HFF-Myc (cell line): ENCODE results near the gene PLCB3.

Experiments used
- DNase-seq: peaks from one replicate; pipeline ENCODE4 v3.0.0-alpha.2; 2011; ENCODE audit warnings: low read depth; ENCODE audit errors: extremely low read depth
- H3K4me3 ChIP-seq: replicated peaks from 2 replicates; pipeline ENCODE4 v1.5.1; 2011; ENCODE audit warnings: low read depth, mild to moderate bottlenecking, control low read depth, low read length
- TF ChIP-seq, protein P1 (sequence below): IDR thresholded peaks from 2 replicates; pipeline ENCODE4 v1.5.1; 2012; ENCODE audit warnings: mild to moderate bottlenecking, low read depth, low read length, control low read depth; ENCODE audit errors: missing control alignments

PLCB3 gene

DNA sequence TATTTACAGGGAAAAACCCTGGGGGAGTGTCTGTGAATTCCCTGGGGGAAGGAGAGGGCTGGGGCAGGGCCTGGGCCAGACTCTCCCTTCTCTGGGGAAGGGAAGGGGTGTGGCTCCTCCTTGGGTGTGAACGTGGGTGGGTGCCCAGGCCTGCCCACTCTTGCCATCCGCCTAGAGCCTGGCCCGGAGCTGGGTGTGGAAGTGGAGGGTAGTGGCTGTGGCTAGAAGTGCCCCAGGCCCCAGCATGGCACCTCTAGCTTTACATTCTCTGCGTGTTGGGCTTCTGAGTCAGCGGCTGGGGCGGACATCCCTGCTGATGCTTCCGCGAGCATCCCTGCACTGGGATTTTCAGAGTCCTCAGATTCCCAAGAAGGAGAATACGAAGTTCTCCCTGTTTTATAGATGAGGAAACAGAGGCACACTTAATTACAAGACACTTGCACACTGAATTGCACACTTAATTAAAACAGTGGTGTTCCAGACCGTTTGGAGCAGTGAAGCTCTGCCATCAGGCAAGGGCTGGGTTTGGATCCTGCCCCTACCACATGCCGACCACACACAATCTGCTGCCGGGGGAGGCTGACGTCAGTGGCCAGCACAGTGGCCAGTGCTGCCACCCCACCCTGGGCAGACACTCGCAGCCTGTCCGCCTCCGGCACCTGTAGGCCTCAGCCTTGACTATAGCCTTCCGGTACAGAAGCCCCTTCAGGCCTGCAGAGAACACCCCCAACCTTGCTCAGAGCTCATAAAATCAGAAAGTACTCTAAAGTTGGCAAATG is 25.5 kb downstream of the PLCB3 start:
- no peak overlapping the region for H3K4me3 ChIP-seq
- DNase-seq = no peak
- TF ChIP-seq, protein P1, sequence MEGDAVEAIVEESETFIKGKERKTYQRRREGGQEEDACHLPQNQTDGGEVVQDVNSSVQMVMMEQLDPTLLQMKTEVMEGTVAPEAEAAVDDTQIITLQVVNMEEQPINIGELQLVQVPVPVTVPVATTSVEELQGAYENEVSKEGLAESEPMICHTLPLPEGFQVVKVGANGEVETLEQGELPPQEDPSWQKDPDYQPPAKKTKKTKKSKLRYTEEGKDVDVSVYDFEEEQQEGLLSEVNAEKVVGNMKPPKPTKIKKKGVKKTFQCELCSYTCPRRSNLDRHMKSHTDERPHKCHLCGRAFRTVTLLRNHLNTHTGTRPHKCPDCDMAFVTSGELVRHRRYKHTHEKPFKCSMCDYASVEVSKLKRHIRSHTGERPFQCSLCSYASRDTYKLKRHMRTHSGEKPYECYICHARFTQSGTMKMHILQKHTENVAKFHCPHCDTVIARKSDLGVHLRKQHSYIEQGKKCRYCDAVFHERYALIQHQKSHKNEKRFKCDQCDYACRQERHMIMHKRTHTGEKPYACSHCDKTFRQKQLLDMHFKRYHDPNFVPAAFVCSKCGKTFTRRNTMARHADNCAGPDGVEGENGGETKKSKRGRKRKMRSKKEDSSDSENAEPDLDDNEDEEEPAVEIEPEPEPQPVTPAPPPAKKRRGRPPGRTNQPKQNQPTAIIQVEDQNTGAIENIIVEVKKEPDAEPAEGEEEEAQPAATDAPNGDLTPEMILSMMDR = no peak

DNA sequence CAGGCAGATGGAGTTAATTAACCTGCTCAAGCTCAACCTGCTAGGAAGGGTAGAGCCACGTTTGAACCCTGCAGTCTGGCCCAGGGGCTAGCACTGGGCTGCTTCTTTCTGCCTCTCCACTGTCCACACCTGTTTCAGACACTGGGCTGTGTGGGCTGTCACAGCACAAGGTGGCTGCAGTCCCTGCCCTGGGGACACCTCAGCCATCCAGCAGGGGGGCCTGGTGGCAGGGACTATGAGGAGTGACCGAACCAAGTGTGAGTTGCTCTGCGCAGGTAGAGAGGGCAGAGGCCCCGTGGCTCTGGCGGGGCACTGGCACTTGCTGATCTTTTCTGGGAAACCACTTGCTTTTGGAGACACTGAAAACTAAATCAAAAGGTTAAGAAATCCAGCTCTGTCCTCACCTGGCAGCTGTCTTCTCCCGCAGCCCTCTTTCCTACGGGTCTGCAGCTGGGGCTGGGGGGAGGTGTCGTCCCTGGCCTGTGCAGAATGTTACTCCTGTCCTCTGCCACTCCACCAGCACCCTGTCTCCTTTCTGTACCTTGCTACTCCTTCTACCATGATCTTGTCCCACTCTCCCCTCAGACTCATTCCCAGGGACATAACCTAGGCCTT is 27.4 kb downstream of the PLCB3 start:
- TF ChIP-seq, protein P1 = no peak
- no peak overlapping the region for H3K4me3 ChIP-seq
- DNase-seq = no peak

DNA sequence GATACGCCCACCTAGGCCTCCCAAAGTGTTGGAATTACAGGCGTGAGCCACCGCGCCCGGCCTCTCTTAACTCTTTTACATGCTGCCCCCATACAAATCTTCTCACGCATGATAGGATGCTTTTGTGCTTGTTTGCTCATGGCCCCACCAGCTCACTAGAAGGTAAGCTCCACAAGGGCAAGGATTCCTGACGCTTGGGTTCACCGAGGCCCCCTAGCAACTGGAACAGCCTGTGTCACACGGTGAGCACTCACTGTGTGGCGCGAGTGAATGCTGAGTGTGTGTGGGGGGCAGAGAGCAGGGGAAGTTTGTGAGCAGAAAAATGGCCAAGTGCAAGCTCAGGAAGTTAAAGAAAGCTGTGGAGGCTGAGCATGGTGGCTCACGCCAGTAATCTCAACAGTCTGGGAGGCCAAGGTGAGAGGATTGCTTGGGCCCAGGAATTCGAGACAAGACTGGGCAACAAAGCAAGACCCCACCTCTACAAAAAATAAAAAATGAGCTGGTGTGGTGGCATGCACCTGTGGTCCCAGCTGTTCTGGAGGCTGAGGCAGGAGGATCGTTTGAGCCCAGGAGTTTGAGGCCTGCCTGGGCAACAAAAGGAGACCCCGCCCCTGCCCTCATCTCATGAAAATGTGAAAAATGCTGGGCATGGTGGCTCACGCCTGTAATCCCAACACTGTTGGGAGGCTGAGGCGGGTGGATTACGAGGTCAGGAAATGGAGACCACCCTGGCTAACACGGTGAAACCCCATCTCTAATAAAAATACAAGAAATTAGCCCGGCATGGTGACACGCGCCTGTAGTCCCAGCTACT is 30.8 kb downstream of the PLCB3 start:
- TF ChIP-seq, protein P1 = no peak
- no peak for DNase-seq

DNA sequence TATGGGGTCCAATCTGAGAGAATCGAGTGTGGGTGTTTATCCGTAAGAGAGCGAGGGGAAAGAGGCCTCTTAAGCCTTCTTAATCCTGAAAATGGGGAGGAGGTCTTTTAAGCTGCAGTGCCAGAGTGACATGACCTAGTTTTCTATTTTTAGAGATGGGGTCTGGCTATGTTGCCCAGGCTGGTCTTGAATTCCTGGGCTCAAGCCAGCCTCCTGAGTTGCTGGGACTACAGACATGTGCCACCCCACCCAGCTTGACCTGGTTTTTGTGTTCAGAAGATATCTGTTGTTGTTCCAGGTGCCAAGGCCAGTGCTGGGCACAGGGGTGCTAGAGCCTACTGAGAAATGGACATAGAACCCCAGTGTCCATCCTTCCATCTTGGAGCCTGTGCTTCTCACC is 31.8 kb downstream of the PLCB3 start:
- TF ChIP-seq, protein P1 = no peak
- no peak overlapping the region for H3K4me3 ChIP-seq

More for the DNA sequence above, 30.8 kb downstream of the PLCB3 start:
- no peak overlapping the region for H3K4me3 ChIP-seq

DNA sequence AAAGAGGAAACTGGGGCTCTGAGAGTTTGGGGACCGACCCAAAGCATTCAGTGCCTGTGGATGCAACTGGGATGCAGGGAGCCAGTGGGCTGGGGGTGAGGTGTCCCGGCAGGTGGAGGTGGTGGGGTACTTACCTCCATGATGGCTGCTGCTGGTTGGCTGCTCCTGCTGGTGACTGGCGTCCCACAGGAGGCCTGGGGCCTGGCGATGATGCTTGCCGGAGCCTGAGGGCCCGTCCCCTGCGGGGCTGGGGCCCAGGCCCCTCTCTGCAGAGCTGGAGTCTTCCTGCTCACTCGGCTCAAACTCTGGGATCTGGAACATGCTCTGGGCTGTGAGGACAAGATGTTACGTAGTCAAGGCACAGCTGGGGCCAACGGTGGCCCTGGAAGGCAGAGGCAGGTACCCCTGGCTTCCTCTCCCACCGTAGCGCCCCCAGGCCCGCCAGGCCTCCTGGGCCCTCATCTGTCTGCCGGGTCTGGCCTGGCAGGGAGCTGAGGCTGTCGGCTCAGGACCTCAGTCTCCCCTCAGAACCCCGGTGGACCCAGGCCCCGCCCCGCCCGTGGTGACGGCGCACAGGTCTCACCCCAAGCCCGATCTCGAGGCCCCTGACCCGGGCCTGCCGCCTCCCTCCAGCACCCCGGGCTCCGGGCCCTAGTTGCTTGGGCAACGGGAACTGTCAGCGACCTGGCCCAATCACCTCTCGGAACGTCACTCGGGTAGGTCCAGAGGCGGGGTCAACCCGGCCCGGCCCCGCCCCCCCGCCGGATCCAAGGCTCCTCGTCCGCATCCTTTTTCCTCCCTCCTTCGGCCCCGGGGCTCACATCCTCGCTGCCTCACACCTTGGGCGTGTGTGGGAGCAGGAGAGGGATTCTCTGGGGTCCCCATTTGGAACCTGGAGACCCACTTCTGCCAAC is 33.0 kb downstream of the PLCB3 start, which contains the start of gene BAD:
TSS of gene BAD (minus strand) at position 618 of the 914 bp plus-strand sequence. CDS start at position 321, 297 bp downstream.
- DNase-seq = no peak
- peak within 1 kb of the TSS; percentile 70 for H3K4me3 ChIP-seq
- TF ChIP-seq, protein P1 = no peak

More for the DNA sequence above, 31.8 kb downstream of the PLCB3 start:
- DNase-seq = no peak
